ENCODE data around the gene STIM1. TPM values are rescaled to one million over a fixed set of nuclear protein-coding genes. Genes with fewer than 3 reads are reported as not detected.
A peak's percentile ranks its signal among the peaks of the same experiment; 100 is the strongest.

Gene STIM1
- total and polyA plus RNA-seq, 10 of the 15 experiments (the other 5 are each of a cell fraction or from before 2014, with no cell fraction given), result 8.6 to 57.7 (median 29.3) TPM

- TF ChIP-seq CHD2 (IDR thresholded peaks at IDR 0.05; ENCODE audit: borderline replicate concordance, low read depth, low read length) (0 out of 2 replicates have a peak, but pooled peaks have one; percentile 19), RUNX3 (IDR thresholded peaks at IDR 0.05; ENCODE audit: low read length) (peak; percentile 32; the same call in 1 of the 2 replicates)
Measured at GRCh38 chr11:3836903-3837302, 18.6 kb upstream of the STIM1 start (continued).

DNA sequence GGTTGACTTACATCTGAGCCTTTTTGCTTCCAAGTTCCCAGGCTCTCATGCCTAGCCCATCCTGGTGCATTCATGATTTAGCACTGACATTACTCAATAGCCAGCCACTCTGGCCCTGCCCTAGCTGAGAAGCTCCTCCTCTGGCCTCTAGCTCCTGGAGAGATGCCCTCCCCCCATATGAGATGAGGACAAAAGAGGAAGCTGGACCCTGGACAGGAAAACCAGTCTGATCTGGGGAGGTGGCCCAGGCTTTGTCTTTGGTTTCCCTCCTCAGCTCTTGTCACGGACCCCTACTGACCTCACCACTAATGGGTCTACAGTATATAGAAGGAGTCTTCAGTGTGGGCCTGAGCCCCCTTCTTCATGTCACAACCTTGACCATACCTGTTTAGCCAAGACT is 17.7 kb upstream of the STIM1 start:
- DNase-seq (ENCODE audit: low read depth, low spot score) (no peak), FAIRE-seq (no peak), ATAC-seq (peak; percentile 30)
- intact Hi-C loops (cut with micrococcal nuclease; ENCODE audit: unreplicated experiment) (no loop called here), in situ Hi-C loops (cut with MboI) (loop anchor here (25.0 kb wide), 1 partner anchor 550 kb away; the partner anchor contains the start of gene TRIM21)
- ChIA-PET POLR2A (interaction anchor here (0.9 to 12.0 kb wide), 11 partner anchors 11 to 89 kb away, joined by 3 to 242 read pairs (median 4); partner anchors contain the start of genes NUP98 and STIM1), SMC1A (ENCODE audit: uncharacterized antibody, unreplicated experiment) (interaction anchor here (0.7 to 12.4 kb wide), 22 partner anchors 11 to 259 kb away, joined by 3 to 188 read pairs (median 5); partner anchors contain the start of genes PGAP2 and STIM1), RAD21 (ENCODE audit: unreplicated experiment) (interaction anchor here (0.9 to 12.7 kb wide), 15 partner anchors 12 to 235 kb away, joined by 3 to 304 read pairs (median 5); partner anchors contain the start of genes NUP98, PGAP2 and STIM1), CTCF (interaction anchor here (1.5 to 39.6 kb wide), 7 partner anchors 9 to 232 kb away, joined by 3 to 1047 read pairs (median 14); partner anchors contain the start of genes PGAP2 and STIM1)
- Histone ChIP-seq H2AFZ (ENCODE audit: control insufficient read depth, low read depth, low read length) (no peak overlapping the region), H3K27ac (ENCODE audit: control insufficient read depth, insufficient read depth) (peak overlapping the region; percentile 82), H3K4me1 (ENCODE audit: control insufficient read depth, insufficient read depth, low read length) (peaks cover 36% of the 10 kb centered on the region), H3K79me2 (ENCODE audit: control insufficient read depth, insufficient read depth, low read length) (peaks cover 77% of the 10 kb centered on the region), H3K36me3 (ENCODE audit: control insufficient read depth in 2 of 2, insufficient read depth in 2 of 2, low read length in 1 of 2) (peaks cover 3 to 13% of the 10 kb centered on the region in 2 experiments; a peak in 3 of 4 replicates), H3K9me3 (replicated peaks; ENCODE audit: control insufficient read depth, insufficient read depth, low read length) (no peaks in the 10 kb centered on the region), H3K4me2 (ENCODE audit: control insufficient read depth, insufficient read depth) (peak overlapping the region; percentile 43), H3K27me3 (replicated peaks in 1 of 2; ENCODE audit: control insufficient read depth in 2 of 2, insufficient read depth in 2 of 2, low read length in 1 of 2) (no peaks in the 10 kb centered on the region), H4K20me1 (ENCODE audit: control insufficient read depth, insufficient read depth) (no peaks in the 10 kb centered on the region), H3K9ac (ENCODE audit: control insufficient read depth, insufficient read depth, low read length) (peak overlapping the region; percentile 89), H3K4me3 (peak overlapping the region; percentile 98)
- no TSS peak for BruUV-seq (replicated peaks)
- TF ChIP-seq IKZF2 (IDR thresholded peaks at IDR 0.05) (peak; percentile 29 to 30; a peak in 2 of 4 replicates), MTA2 (IDR thresholded peaks at IDR 0.05; ENCODE audit: low read depth) (no peak), ZNF687 (IDR thresholded peaks at IDR 0.05) (0 out of 2 replicates have a peak, but pooled peaks have one; percentile 41), DPF2 (IDR thresholded peaks at IDR 0.05) (peak; percentile 59; the same call in 1 of the 2 replicates), MXI1 (IDR thresholded peaks at IDR 0.05; ENCODE audit: low read depth, low read length) (0 out of 2 replicates have a peak, but pooled peaks have one; percentile 21), NR2C2 (IDR thresholded peaks at IDR 0.05; ENCODE audit: borderline replicate concordance, control insufficient read depth, insufficient read length, low read depth) (no peak), KDM1A (IDR thresholded peaks at IDR 0.05; ENCODE audit: borderline replicate concordance) (no peak), LARP7 (IDR thresholded peaks at IDR 0.05) (peak; percentile 25; the same call in 1 of the 2 replicates), SPI1 (IDR thresholded peaks at IDR 0.05; ENCODE audit: borderline replicate concordance, insufficient read depth, low read depth, low read length) (peak; percentile 78), SIN3A (IDR thresholded peaks at IDR 0.05; ENCODE audit: low read depth, low read length) (no peak), GATAD2B (conservative IDR thresholded peaks at IDR 0.05; ENCODE audit: low read depth) (peak; percentile 53; the same call in 1 of the 2 replicates), POLR2AphosphoS5 (IDR thresholded peaks at IDR 0.05; ENCODE audit: low read length) (peak; percentile 67)
- 0% methylated on average over 1 of the region's 1 CpG for WGBS (ENCODE audit: insufficient coverage, insufficient replicate concordance, low lambda C conversion rate, missing lambda C conversion rate)

Measured in GM12878 (cell line).